A172 (cell line): ENCODE measurements around the gene IRF3. TPM values are rescaled to one million over a fixed set of nuclear protein-coding genes. Genes with fewer than 3 reads are reported as not detected.

Experiments
- DNase-seq: peaks from one replicate; pipeline ENCODE4 v3.0.0-alpha.2; 2015; ENCODE audit warnings: low spot score
- total RNA-seq: library from RNA; depleted of rRNA; stranded (reverse); fragments of >200 nt; shearing (Covaris generic); gene quantifications from 2 replicates; pipeline ENCODE4 v1.2.3, GENCODE V29; 2014; rRNA removed

Gene IRF3
- total RNA-seq = 72.2 and 75.6 TPM in 2 replicates

GRCh38 chr19:49665351-49666119 lies at the start of gene IRF3, which contains the start of gene BCL2L12:
IRF3 (minus strand) TSS chr19:49665857; CDS start chr19:49664838, 1,019 bp downstream.
BCL2L12 (plus strand) TSS chr19:49665933; CDS start chr19:49666693, 760 bp downstream.
- DNase-seq = peak; percentile 93

- DNase-seq = no peak
Observed at GRCh38 chr19:49713236-49713845, 47.7 kb upstream of the IRF3 start.

GRCh38 chr19:49712397-49712859 lies 46.8 kb upstream of the IRF3 start:
- peak; percentile 85 for DNase-seq

- DNase-seq = peak; percentile 71
Observed at GRCh38 chr19:49710372-49710951, 44.8 kb upstream of the IRF3 start.

- no peak for DNase-seq
Observed at GRCh38 chr19:49705919-49706318, 40.3 kb upstream of the IRF3 start.

GRCh38 chr19:49704888-49705642 lies 39.4 kb upstream of the IRF3 start:
- no peak for DNase-seq

- no peak for DNase-seq
Observed at GRCh38 chr19:49701271-49701786, 35.7 kb upstream of the IRF3 start.

- no peak for DNase-seq
Observed at GRCh38 chr19:49700563-49700962, 34.9 kb upstream of the IRF3 start.

GRCh38 chr19:49699364-49699763 lies 33.7 kb upstream of the IRF3 start:
- DNase-seq = no peak

- DNase-seq = no peak
Observed at GRCh38 chr19:49696865-49697264, 31.2 kb upstream of the IRF3 start.

GRCh38 chr19:49696115-49696514 lies 30.5 kb upstream of the IRF3 start:
- DNase-seq = no peak

- no peak for DNase-seq
Observed at GRCh38 chr19:49692147-49692506, 26.5 kb upstream of the IRF3 start.

GRCh38 chr19:49691243-49692146 lies 25.8 kb upstream of the IRF3 start:
- DNase-seq = no peak

- DNase-seq = no peak
Observed at GRCh38 chr19:49690656-49691242, 25.1 kb upstream of the IRF3 start, which contains the start of gene CPT1C. CPT1C (plus strand) TSS chr19:49691116; CDS start chr19:49692253, 1,137 bp downstream.

- DNase-seq = no peak
Observed at GRCh38 chr19:49690079-49690655, 24.5 kb upstream of the IRF3 start.

GRCh38 chr19:49689133-49690078 lies 23.7 kb upstream of the IRF3 start, which contains the start of gene ADM5:
ADM5 (plus strand) TSS chr19:49689594; CDS start chr19:49689838, 244 bp downstream.
- DNase-seq = no peak

GRCh38 chr19:49688531-49689132 lies 23.0 kb upstream of the IRF3 start:
- no peak for DNase-seq
